DND-41 (cell line): ENCODE results near the gene PATL1.
A peak's percentile ranks its signal among the peaks of the same experiment; 100 is the strongest.

ENCODE experiments used
- ATAC-seq: fragments of 200-7000 bp; cut with Tn5 transposase; 3 replicates; pipeline ENCODE4 v1.9.1; 2021; ENCODE audit warnings: low read depth; ENCODE audit not compliant: insufficient read depth
- DNase-seq: peaks from one replicate; pipeline ENCODE4 v3.0.0-alpha.2; 2020
- H2AFZ ChIP-seq: 2 replicates; pipeline ENCODE4 v1.6.0; 2012; ENCODE audit warnings: low read depth, low read length
- H3K27ac ChIP-seq: 2 replicates; pipeline ENCODE4 v1.5.1; 2012; ENCODE audit warnings: low read length, inconsistent platforms
- H3K27me3 ChIP-seq: fragments of 200-600 bp; sonication (generic); 2 replicates; pipeline ENCODE4 v1.6.0; 2012; ENCODE audit warnings: low read length, mild to moderate bottlenecking, inconsistent platforms; ENCODE audit not compliant: insufficient read depth, poor library complexity
- H3K36me3 ChIP-seq: 2 replicates; pipeline ENCODE4 v1.5.1; 2012; ENCODE audit warnings: low read length, inconsistent platforms; ENCODE audit not compliant: insufficient read depth
- H3K4me1 ChIP-seq: 2 replicates; pipeline ENCODE4 v1.5.1; 2012; ENCODE audit warnings: mild to moderate bottlenecking, low read length; ENCODE audit not compliant: insufficient read depth
- H3K4me2 ChIP-seq: 2 replicates; pipeline ENCODE4 v1.6.0; 2012; ENCODE audit warnings: mild to moderate bottlenecking, moderate library complexity, low read length, inconsistent platforms; ENCODE audit not compliant: insufficient read depth
- H3K4me3 ChIP-seq, 2 experiments: fragments of 200-600 bp in 1 of 2; shearing (Covaris generic) in 1 of 2; 2 replicates each; pipeline ENCODE4 v1.5.1; 2012 to 2016; ENCODE audit warnings: inconsistent platforms in 2 of 2, low read length in 2 of 2, mild to moderate bottlenecking in 2 of 2, low read depth in 1 of 2, moderate library complexity in 1 of 2
- H3K79me2 ChIP-seq: 2 replicates; pipeline ENCODE4 v1.6.0; 2012; ENCODE audit warnings: low read length, inconsistent platforms; ENCODE audit not compliant: insufficient read depth
- H3K9ac ChIP-seq: 2 replicates; pipeline ENCODE4 v1.6.0; 2012; ENCODE audit warnings: low read depth, mild to moderate bottlenecking, inconsistent platforms, low read length, moderate library complexity
- H3K9me3 ChIP-seq: 2 replicates; pipeline ENCODE4 v1.5.1; 2012; ENCODE audit warnings: low read length, moderate library complexity, mild to moderate bottlenecking, inconsistent platforms; ENCODE audit not compliant: insufficient read depth, severe bottlenecking
- H4K20me1 ChIP-seq: 2 replicates; pipeline ENCODE4 v1.6.0; 2012; ENCODE audit warnings: low read length; ENCODE audit not compliant: insufficient read depth
- CTCF ChIP-seq: IDR thresholded peaks from 2 replicates; pipeline ENCODE4 v1.5.1; 2012; ENCODE audit warnings: borderline replicate concordance, low read length, moderate library complexity, mild to moderate bottlenecking; ENCODE audit not compliant: poor library complexity, severe bottlenecking; ENCODE audit errors: extremely low read depth
- EZH2 ChIP-seq: IDR thresholded peaks from 3 replicates; pipeline ENCODE4 v1.6.1; 2012; ENCODE audit warnings: borderline replicate concordance, low read depth, mild to moderate bottlenecking, moderate library complexity, low read length, inconsistent platforms; ENCODE audit not compliant: severe bottlenecking

PATL1 gene

GRCh38 chr11:59611570-59612565 lies 57.0 kb downstream of the PATL1 start:
- Histone ChIP-seq H4K20me1 (peaks cover 34% of the 10 kb centered on the region; the same call in 1 of the 2 replicates), H3K27ac (no peak overlapping the region), H3K9ac (no peak overlapping the region), H3K4me2 (peak overlapping the region; percentile 96; the same call in 1 of the 2 replicates), H3K9me3 (no peaks in the 10 kb centered on the region), H3K79me2 (peaks cover 59% of the 10 kb centered on the region), H3K4me3 (no peak overlapping the region), H3K36me3 (peaks cover 60% of the 10 kb centered on the region), H3K4me1 (peaks cover 38% of the 10 kb centered on the region), H2AFZ (no peak overlapping the region), H3K27me3 (no peaks in the 10 kb centered on the region)
- no peak for ATAC-seq
- TF ChIP-seq EZH2 (no peak), CTCF (no peak)
- DNase-seq = no peak

DNA sequence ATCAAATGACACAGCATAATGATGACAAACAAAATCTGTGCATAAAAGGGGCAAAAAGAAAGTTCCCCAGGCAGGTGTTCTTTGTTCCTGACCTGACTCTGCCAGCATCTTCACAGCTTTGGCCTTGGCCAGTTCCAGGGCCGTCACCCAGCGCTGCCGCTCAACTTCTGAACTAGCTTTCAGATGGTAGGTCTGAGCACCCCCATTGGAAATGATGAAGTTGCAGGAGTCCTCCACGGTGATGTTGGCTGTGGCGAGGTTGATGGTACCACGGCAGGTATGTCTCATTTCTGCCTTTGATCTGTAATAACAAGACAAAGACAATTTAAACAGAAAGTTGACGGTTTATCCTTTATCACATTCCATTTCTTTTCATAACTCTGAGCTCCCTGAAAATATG lies 58.5 kb downstream of the PATL1 start:
- no peak overlapping the region for H2AFZ ChIP-seq
- DNase-seq (no peak), ATAC-seq (no peak)
- peaks cover 69% of the 10 kb centered on the region for H3K79me2 ChIP-seq
- no peak overlapping the region for H3K9ac ChIP-seq
- H3K4me3 ChIP-seq = no peak overlapping the region
- peaks cover 32% of the 10 kb centered on the region for H3K4me1 ChIP-seq
- no peak overlapping the region for H3K27ac ChIP-seq
- TF ChIP-seq CTCF (no peak), EZH2 (no peak)
- H3K36me3 ChIP-seq = peaks cover 76% of the 10 kb centered on the region
- no peak overlapping the region for H3K4me2 ChIP-seq
- no peaks in the 10 kb centered on the region for H3K9me3 ChIP-seq
- no peaks in the 10 kb centered on the region for H3K27me3 ChIP-seq
- H4K20me1 ChIP-seq = peaks cover 34% of the 10 kb centered on the region; the same call in 1 of the 2 replicates

GRCh38 chr11:59607703-59608454 lies 61.0 kb downstream of the PATL1 start:
- peaks cover 87% of the 10 kb centered on the region for H3K36me3 ChIP-seq
- H4K20me1 ChIP-seq = peaks cover 24% of the 10 kb centered on the region; the same call in 1 of the 2 replicates
- H3K9ac ChIP-seq = no peak overlapping the region
- H2AFZ ChIP-seq = no peak overlapping the region
- H3K4me1 ChIP-seq = peaks cover 12% of the 10 kb centered on the region
- H3K79me2 ChIP-seq = peaks cover 56% of the 10 kb centered on the region
- H3K27me3 ChIP-seq = no peaks in the 10 kb centered on the region
- H3K4me3 ChIP-seq = no peak overlapping the region
- H3K9me3 ChIP-seq = no peaks in the 10 kb centered on the region
- H3K4me2 ChIP-seq = no peak overlapping the region
- H3K27ac ChIP-seq = no peak overlapping the region
- TF ChIP-seq CTCF = no peak
- TF ChIP-seq EZH2 = no peak
- DNase-seq (no peak), ATAC-seq (no peak)
